Liver (tissue), 9 donors: ENCODE measurements around the gene TMEM97. TPM values are rescaled to one million over a fixed set of nuclear protein-coding genes. Genes with fewer than 3 reads are reported as not detected.

Experiments
- DNase-seq: peaks from one replicate; pipeline ENCODE4 v3.0.0-alpha.2; 2017; ENCODE audit warnings: low spot score
- H3K27ac ChIP-seq, 2 donors: one replicate each; pipeline ENCODE4 v1.7.0; 2013; ENCODE audit warnings: inconsistent platforms in 2 of 2, low read length in 2 of 2, control low read depth in 1 of 2, low read depth in 1 of 2, mild to moderate bottlenecking in 1 of 2
- H3K27me3 ChIP-seq, 4 donors: one replicate each; pipeline versions ENCODE4 v1.6.1 to v1.7.0; 2013; ENCODE audit warnings: low read length in 3 of 4, inconsistent platforms in 1 of 4, mild to moderate bottlenecking in 1 of 4, moderate library complexity in 1 of 4; ENCODE audit not compliant: control insufficient read depth in 4 of 4, insufficient read depth in 4 of 4
- H3K36me3 ChIP-seq, 4 donors: one replicate each; pipeline versions ENCODE4 v1.6.1 to v1.7.0; 2013; ENCODE audit warnings: low read length in 3 of 4, mild to moderate bottlenecking in 3 of 4, low read depth in 1 of 4, moderate library complexity in 1 of 4; ENCODE audit not compliant: control insufficient read depth in 4 of 4, insufficient read depth in 3 of 4
- H3K4me1 ChIP-seq, 4 donors: one replicate each; pipeline versions ENCODE4 v1.6.1 to v1.7.0; 2013; ENCODE audit warnings: low read length in 3 of 4, mild to moderate bottlenecking in 3 of 4, moderate library complexity in 1 of 4; ENCODE audit not compliant: control insufficient read depth in 4 of 4, insufficient read depth in 4 of 4
- H3K4me3 ChIP-seq, 3 donors: one replicate each; pipeline versions ENCODE4 v1.6.1 to v1.7.0; 2013; ENCODE audit warnings: low read length in 3 of 3, control low read depth in 1 of 3, low read depth in 1 of 3, mild to moderate bottlenecking in 1 of 3
- H3K9ac ChIP-seq, 2 donors: one replicate each; pipeline ENCODE4 v1.7.0; 2013; ENCODE audit warnings: low read length in 2 of 2, mild to moderate bottlenecking in 2 of 2, moderate library complexity in 2 of 2, control low read depth in 1 of 2, low read depth in 1 of 2
- H3K9me3 ChIP-seq, 4 donors: one replicate each; pipeline versions ENCODE4 v1.6.1 to v1.7.0; 2013; ENCODE audit warnings: low read length in 3 of 4; ENCODE audit not compliant: control insufficient read depth in 4 of 4
- ATF3 ChIP-seq: IDR thresholded peaks from 2 replicates; pipeline ENCODE4 v1.6.1; 2016; ENCODE audit warnings: antibody characterized with exemption
- CTCF ChIP-seq: fragments of 150-350 bp; IDR thresholded peaks from 2 replicates; pipeline ENCODE4 v1.5.1; 2017; ENCODE audit warnings: improper control_type of control experiment, low read depth, low read length; ENCODE audit not compliant: missing input control
- EGR1 ChIP-seq, 2 donors: IDR thresholded peaks; 2 replicates each; pipeline ENCODE4 v1.6.1; 2016 to 2018; ENCODE audit warnings: antibody characterized with exemption in 2 of 2, low read depth in 2 of 2
- FOXA1 ChIP-seq: IDR thresholded peaks from 2 replicates; pipeline ENCODE4 v1.6.1; 2016; ENCODE audit warnings: antibody characterized with exemption
- FOXA2 ChIP-seq: IDR thresholded peaks from 2 replicates; pipeline ENCODE4 v1.6.1; 2016; ENCODE audit warnings: antibody characterized with exemption
- GABPA ChIP-seq, 2 donors: IDR thresholded peaks in 1 of 2; conservative IDR thresholded peaks in 1 of 2; 2 replicates each; pipeline ENCODE4 v1.6.1; 2016; ENCODE audit warnings: antibody characterized with exemption in 2 of 2, mild to moderate bottlenecking in 1 of 2, moderate library complexity in 1 of 2
- HNF4A ChIP-seq, 2 donors: conservative IDR thresholded peaks; 2 replicates each; pipeline ENCODE4 v1.6.1; 2016; ENCODE audit warnings: antibody characterized with exemption in 2 of 2, mild to moderate bottlenecking in 2 of 2
- HNF4G ChIP-seq: IDR thresholded peaks from 2 replicates; pipeline ENCODE4 v1.6.1; 2016; ENCODE audit warnings: antibody characterized with exemption
- JUND ChIP-seq, 2 donors: IDR thresholded peaks; 2 replicates each; pipeline ENCODE4 v1.6.1; 2016; ENCODE audit warnings: antibody characterized with exemption in 2 of 2
- MAX ChIP-seq: IDR thresholded peaks from 2 replicates; pipeline ENCODE4 v1.6.1; 2016; ENCODE audit warnings: antibody characterized with exemption
- NR2F2 ChIP-seq: IDR thresholded peaks from 2 replicates; pipeline ENCODE4 v1.6.1; 2016; ENCODE audit warnings: antibody characterized with exemption
- RAD21 ChIP-seq, 2 donors: IDR thresholded peaks; 2 replicates each; pipeline ENCODE4 v1.6.1; 2016; ENCODE audit warnings: antibody characterized with exemption in 2 of 2, mild to moderate bottlenecking in 2 of 2
- REST ChIP-seq: IDR thresholded peaks from 2 replicates; pipeline ENCODE4 v1.6.1; 2016; ENCODE audit warnings: antibody characterized with exemption, mild to moderate bottlenecking
- RXRA ChIP-seq, 2 donors: IDR thresholded peaks; 2 replicates each; pipeline ENCODE4 v1.6.1; 2017 to 2018; ENCODE audit warnings: antibody characterized with exemption in 2 of 2, mild to moderate bottlenecking in 1 of 2
- SP1 ChIP-seq: IDR thresholded peaks from 2 replicates; pipeline ENCODE4 v1.6.1; 2018; ENCODE audit warnings: antibody characterized with exemption, mild to moderate bottlenecking
- TAF1 ChIP-seq: conservative IDR thresholded peaks from 2 replicates; pipeline ENCODE4 v1.6.1; 2016; ENCODE audit warnings: antibody characterized with exemption, mild to moderate bottlenecking
- YY1 ChIP-seq: IDR thresholded peaks from 2 replicates; pipeline ENCODE4 v1.6.1; 2016; ENCODE audit warnings: antibody characterized with exemption, mild to moderate bottlenecking
- ZBTB33 ChIP-seq: IDR thresholded peaks from 2 replicates; pipeline ENCODE4 v1.6.1; 2016; ENCODE audit warnings: antibody characterized with exemption
- WGBS: extraction: QIAGEN DNeasy Blood & Tissue Kit; methylation state at CpG from one replicate; pipeline ENCODE4 v1.1.7; 2013; 5-methylcytosine and 5-hydroxymethylcytosine counted together
- polyA plus RNA-seq, 2 donors: library from polyadenylated mRNA; stranded (reverse) in 1 of 2; unstranded in 1 of 2; fragments of 200-250 nt in 1 of 2; fragments of >200 nt in 1 of 2; fragmentation: Nextera tagmentation in 1 of 2; extraction: Ambion mirVana in 1 of 2; gene quantifications; one replicate each; pipeline versions ENCODE4 v1.2.1 to v1.2.3, GENCODE V29; 2013 to 2015
- total RNA-seq, 2 donors: library from RNA; depleted of rRNA; stranded (reverse); fragments of >200 nt; gene quantifications; one replicate each; pipeline ENCODE4 v1.2.3, GENCODE V29; 2014
- donor health status: healthy.
- donor health status: healthy.
- donor health status: healthy.
- donor health status: healthy.
- donor health status: healthy.

The TMEM97 gene
- total and polyA plus RNA-seq, 4 donors: 29.5 to 90.2 (median 63.5) TPM

GRCh38 chr17:28357061-28357900 lies 38.3 kb downstream of the TMEM97 start, which contains the start of gene POLDIP2 (continued):
- TF ChIP-seq CTCF: no peak
- TF ChIP-seq JUND (IDR thresholded peaks at IDR 0.05): no peak
- peak; percentile 2 for TF ChIP-seq MAX

- Histone ChIP-seq H3K36me3 (peaks cover 14 to 48% (median 41%) of the 10 kb centered on the region in 4 donors), H3K4me3 (peak overlapping the region; percentile 77 to 97 (median 82)), H3K27ac (peak overlapping the region; percentile 20 to 41), H3K4me1 (peaks cover 4 to 32% (median 24%) of the 10 kb centered on the region in 4 donors), H3K9ac (peak overlapping the region; percentile 24 to 86), H3K27me3 (no peaks in the 10 kb centered on the region), H3K9me3 (no peaks in the 10 kb centered on the region)
- WGBS: 2% methylated on average over 4 of the region's 4 CpGs
- DNase-seq: no peak
- no peak for TF ChIP-seq FOXA1
- TF ChIP-seq EGR1 (IDR thresholded peaks at IDR 0.05; ENCODE audit: low read depth in 2 of 2): no peak
- no peak for TF ChIP-seq TAF1
- TF ChIP-seq YY1: no peak
- no peak for TF ChIP-seq ATF3
- no peak for TF ChIP-seq RXRA (IDR thresholded peaks at IDR 0.05)
- no peak for TF ChIP-seq JUND (IDR thresholded peaks at IDR 0.05)
- no peak for TF ChIP-seq SP1
- TF ChIP-seq FOXA2: no peak
- TF ChIP-seq GABPA (IDR thresholded peaks at IDR 0.05 in 1 of 2, conservative IDR thresholded peaks at IDR 0.05 in 1 of 2): no peak
- no peak for TF ChIP-seq MAX
- TF ChIP-seq REST: no peak
- no peak for TF ChIP-seq HNF4G
- TF ChIP-seq NR2F2: no peak
- no peak for TF ChIP-seq HNF4A (conservative IDR thresholded peaks at IDR 0.05)
- no peak for TF ChIP-seq RAD21 (IDR thresholded peaks at IDR 0.05)
- no peak for TF ChIP-seq ZBTB33
- TF ChIP-seq CTCF: no peak
Observed at GRCh38 chr17:28357901-28358197, 38.8 kb downstream of the TMEM97 start.
